ENCODE results near the gene CCSER2. TPM values are rescaled to one million over a fixed set of nuclear protein-coding genes. Genes with fewer than 3 reads are reported as not detected.

Gene CCSER2
- total RNA-seq, 1 donor from 2014 or later, result 18.5 TPM

DNA sequence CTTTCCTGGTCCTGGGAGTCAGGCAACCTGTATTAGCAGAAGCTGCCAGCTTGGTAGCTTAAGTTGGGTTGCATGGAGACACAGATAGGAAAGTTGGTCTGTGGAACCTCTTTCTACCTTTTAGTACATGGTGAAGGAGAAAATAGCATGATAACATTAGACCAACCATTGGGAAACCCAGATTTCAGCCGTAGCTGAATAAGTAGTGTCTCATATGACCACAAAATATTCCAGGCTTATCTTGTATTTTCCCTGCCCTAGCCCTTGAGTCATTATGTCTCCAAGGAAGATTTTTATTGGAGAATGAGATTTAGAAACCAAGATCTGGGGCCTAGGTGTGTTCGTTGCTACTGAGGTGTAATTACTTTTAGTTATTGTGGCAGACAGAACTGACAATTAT lies 67.2 kb downstream of the CCSER2 start:
- Histone ChIP-seq H3K4me3 (no peak overlapping the region), H3K9me3 (no peaks in the 10 kb centered on the region), H3K36me3 (peaks cover 0 to 7% of the 10 kb centered on the region in 2 donors), H3K27me3 (no peaks in the 10 kb centered on the region), H3K27ac (no peak overlapping the region), H3K4me1 (peaks cover 0 to 4% of the 10 kb centered on the region in 2 donors)
- no peak for DNase-seq (ENCODE audit: low spot score in 2 of 2)
- TF ChIP-seq, protein P1, sequence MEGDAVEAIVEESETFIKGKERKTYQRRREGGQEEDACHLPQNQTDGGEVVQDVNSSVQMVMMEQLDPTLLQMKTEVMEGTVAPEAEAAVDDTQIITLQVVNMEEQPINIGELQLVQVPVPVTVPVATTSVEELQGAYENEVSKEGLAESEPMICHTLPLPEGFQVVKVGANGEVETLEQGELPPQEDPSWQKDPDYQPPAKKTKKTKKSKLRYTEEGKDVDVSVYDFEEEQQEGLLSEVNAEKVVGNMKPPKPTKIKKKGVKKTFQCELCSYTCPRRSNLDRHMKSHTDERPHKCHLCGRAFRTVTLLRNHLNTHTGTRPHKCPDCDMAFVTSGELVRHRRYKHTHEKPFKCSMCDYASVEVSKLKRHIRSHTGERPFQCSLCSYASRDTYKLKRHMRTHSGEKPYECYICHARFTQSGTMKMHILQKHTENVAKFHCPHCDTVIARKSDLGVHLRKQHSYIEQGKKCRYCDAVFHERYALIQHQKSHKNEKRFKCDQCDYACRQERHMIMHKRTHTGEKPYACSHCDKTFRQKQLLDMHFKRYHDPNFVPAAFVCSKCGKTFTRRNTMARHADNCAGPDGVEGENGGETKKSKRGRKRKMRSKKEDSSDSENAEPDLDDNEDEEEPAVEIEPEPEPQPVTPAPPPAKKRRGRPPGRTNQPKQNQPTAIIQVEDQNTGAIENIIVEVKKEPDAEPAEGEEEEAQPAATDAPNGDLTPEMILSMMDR (IDR thresholded peaks at IDR 0.05), result no peak
- intact Hi-C loops (cut with DNase I), result no loop called here

DNA sequence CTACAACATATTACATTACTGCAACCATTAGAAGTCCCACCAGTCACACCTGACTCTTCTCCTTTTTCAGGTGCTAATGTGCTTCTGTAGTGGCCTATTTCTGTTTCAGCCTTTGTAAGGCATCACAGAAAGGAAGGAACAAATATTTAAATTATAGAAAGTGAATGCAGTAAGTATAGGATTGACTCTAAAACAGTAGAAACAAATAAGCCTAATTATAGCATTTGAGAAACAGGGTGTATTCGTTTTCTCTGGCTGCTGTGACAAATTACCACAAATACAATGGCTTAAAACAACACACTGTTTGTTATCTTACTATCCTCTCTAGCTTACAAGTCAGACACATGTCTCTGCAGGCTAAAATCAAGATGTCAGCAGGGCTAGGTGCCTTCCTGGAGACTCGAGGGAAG lies 69.4 kb downstream of the CCSER2 start:
- intact Hi-C loops (cut with DNase I), result no loop called here
- Histone ChIP-seq H3K9me3 (no peaks in the 10 kb centered on the region), H3K27ac (peak overlapping the region in 1 of 2 donors; percentile 58), H3K4me1 (peaks cover 0 to 4% of the 10 kb centered on the region in 2 donors), H3K36me3 (no peaks in the 10 kb centered on the region), H3K27me3 (no peaks in the 10 kb centered on the region), H3K4me3 (no peak overlapping the region)
- DNase-seq (ENCODE audit: low spot score in 2 of 2), result no peak
- TF ChIP-seq, protein P1 (IDR thresholded peaks at IDR 0.05), result no peak

DNA sequence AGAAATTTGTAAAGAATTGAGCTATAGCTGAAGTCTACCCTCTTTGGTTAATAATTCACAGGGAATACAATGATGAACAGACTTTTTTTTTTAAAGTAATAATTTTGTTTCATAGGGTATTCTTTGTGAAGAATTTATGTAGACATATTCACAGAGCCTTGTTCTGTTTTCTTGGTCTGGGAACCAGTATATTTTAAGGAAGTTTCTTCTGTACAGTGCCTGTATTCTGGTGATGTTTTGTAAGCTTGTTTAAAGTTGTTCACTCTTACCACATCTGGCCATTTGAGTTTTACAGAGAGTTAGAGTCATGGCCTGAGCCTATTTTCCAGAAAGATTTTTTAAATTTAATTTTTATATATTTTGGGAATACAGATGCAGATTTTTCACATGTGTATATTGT lies 70.3 kb downstream of the CCSER2 start:
- H3K27ac ChIP-seq, result peak overlapping the region in 1 of 2 donors; percentile 58
- no peak for DNase-seq (ENCODE audit: low spot score in 2 of 2)
- no peaks in the 10 kb centered on the region for H3K36me3 ChIP-seq
- TF ChIP-seq, protein P1 (IDR thresholded peaks at IDR 0.05), result no peak
- H3K27me3 ChIP-seq, result no peaks in the 10 kb centered on the region
- no peak overlapping the region for H3K4me3 ChIP-seq
- intact Hi-C loops (cut with DNase I), result no loop called here
- H3K9me3 ChIP-seq, result no peaks in the 10 kb centered on the region
- H3K4me1 ChIP-seq, result peaks cover 0 to 4% of the 10 kb centered on the region in 2 donors

DNA sequence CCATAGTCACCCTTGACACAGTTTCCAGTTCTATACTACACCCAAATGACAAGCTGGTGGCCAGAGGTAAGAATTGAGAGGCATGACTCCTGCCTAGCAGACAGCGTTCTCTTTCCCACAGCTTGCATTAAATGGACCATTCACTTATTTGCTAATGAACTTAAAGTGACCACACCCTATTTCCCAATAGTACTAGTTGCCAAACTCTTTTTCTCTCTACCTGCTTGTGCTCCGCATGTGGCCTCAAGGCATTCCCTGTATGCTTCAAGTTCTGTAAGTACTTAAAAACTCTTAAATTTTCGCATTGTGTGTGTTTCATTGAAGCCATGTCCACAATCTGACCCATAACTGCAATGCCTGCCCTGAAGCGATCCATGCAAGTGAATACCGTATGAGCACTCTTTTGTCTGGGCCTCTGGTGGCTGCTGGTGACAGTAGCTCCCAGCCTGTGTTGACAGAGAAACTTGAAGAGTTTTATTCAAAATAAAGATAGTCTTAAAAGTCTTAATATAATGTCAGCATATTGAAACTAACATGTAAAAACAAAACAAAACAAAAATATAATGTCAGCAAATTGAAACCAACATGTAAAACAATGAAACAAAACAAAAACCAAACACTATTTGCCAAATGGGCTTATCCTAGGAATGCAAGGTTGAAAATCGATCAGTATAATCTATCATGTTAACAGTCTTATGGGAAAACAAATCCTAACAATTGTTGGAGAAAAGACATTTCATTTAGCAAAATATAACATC lies 73.6 kb downstream of the CCSER2 start:
- Histone ChIP-seq H3K27me3 (no peaks in the 10 kb centered on the region), H3K4me3 (no peak overlapping the region), H3K27ac (no peak overlapping the region), H3K36me3 (no peaks in the 10 kb centered on the region), H3K4me1 (peaks cover 0 to 7% of the 10 kb centered on the region in 2 donors), H3K9me3 (no peaks in the 10 kb centered on the region)
- no peak for DNase-seq (ENCODE audit: low spot score in 2 of 2)
- intact Hi-C loops (cut with DNase I), result no loop called here
- TF ChIP-seq, protein P1 (IDR thresholded peaks at IDR 0.05), result no peak

DNA sequence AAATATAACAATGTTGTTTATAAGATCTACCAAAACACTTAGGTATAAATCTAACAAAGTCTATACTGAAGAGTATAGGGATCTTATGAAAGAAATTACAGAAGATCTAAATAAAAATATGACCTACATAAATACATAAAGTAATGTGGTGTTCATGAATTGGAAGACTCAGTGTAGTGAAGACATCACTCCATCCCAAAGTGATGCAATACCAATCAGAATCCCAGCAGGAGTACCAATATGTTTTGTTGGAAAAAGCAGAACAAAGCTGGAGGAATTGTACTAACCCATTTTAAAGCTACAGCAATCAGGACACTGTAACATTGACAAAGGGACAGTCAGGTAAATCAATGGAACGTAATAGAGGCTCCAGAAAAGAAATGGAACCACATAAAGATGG lies 76.4 kb downstream of the CCSER2 start:
- no peak for DNase-seq (ENCODE audit: low spot score in 2 of 2)
- TF ChIP-seq, protein P1 (IDR thresholded peaks at IDR 0.05), result no peak
- no peaks in the 10 kb centered on the region for H3K9me3 ChIP-seq
- intact Hi-C loops (cut with DNase I), result no loop called here
- no peak overlapping the region for H3K27ac ChIP-seq
- no peaks in the 10 kb centered on the region for H3K27me3 ChIP-seq
- H3K4me1 ChIP-seq, result peaks cover 0 to 3% of the 10 kb centered on the region in 2 donors
- H3K4me3 ChIP-seq, result no peak overlapping the region
- no peaks in the 10 kb centered on the region for H3K36me3 ChIP-seq
